ENCODE measurements around the gene LAMTOR4. TPM values are rescaled to one million over a fixed set of nuclear protein-coding genes. Genes with fewer than 3 reads are reported as not detected.
A peak's percentile ranks its signal among the peaks of the same experiment; 100 is the strongest.

Gene LAMTOR4
- total and polyA plus RNA-seq, 2 of the 13 experiments (the other 11 are each of a cell fraction or from before 2014, with no cell fraction given): 115 to 118 TPM

- TF ChIP-seq MXD1 (CRISPR knock-in tag; IDR thresholded peaks at IDR 0.05) (peak; percentile 83; the same call in 1 of the 2 replicates), ZNF761 (CRISPR knock-in tag; conservative IDR thresholded peaks at IDR 0.05) (no peak), TCF7 (IDR thresholded peaks at IDR 0.05; ENCODE audit: low read depth) (no peak; the same call in 1 of the 2 replicates), ZNF333 (CRISPR knock-in tag; IDR thresholded peaks at IDR 0.05; ENCODE audit: borderline replicate concordance) (no peak), MXD4 (CRISPR knock-in tag; IDR thresholded peaks at IDR 0.05) (peak; percentile 84; the same call in 1 of the 2 replicates), ZNF567 (CRISPR knock-in tag; IDR thresholded peaks at IDR 0.05; ENCODE audit: borderline replicate concordance) (0 out of 2 replicates have a peak, but pooled peaks have one; percentile 72), KDM5B (CRISPR knock-in tag; IDR thresholded peaks at IDR 0.05; ENCODE audit: borderline replicate concordance) (no peak), ZNF543 (CRISPR knock-in tag; IDR thresholded peaks at IDR 0.05) (peak; percentile 90), CCAR2 (optimal IDR thresholded peaks at IDR 0.05; ENCODE audit: low read depth, low read length) (no peak), ZNF124 (CRISPR knock-in tag; IDR thresholded peaks at IDR 0.05) (peak; percentile 46; the same call in 1 of the 2 replicates), RBM39 (IDR thresholded peaks at IDR 0.05; ENCODE audit: low read depth, low read length, poor library complexity, severe bottlenecking) (peak; percentile 68), ZNF33A (CRISPR knock-in tag; IDR thresholded peaks at IDR 0.05; ENCODE audit: borderline replicate concordance) (no peak; the same call in 1 of the 2 replicates), PRMT3 (CRISPR knock-in tag; IDR thresholded peaks at IDR 0.05; ENCODE audit: borderline replicate concordance, low read depth) (no peak), CEBPG (CRISPR knock-in tag; IDR thresholded peaks at IDR 0.05) (peak; percentile 23; the same call in 1 of the 2 replicates), ZNF749 (CRISPR knock-in tag; IDR thresholded peaks at IDR 0.05; ENCODE audit: borderline replicate concordance) (no peak), THAP8 (CRISPR knock-in tag; IDR thresholded peaks at IDR 0.05; ENCODE audit: borderline replicate concordance) (no peak), ZNF501 (CRISPR knock-in tag; IDR thresholded peaks at IDR 0.05) (peak; percentile 83), ZNF335 (CRISPR knock-in tag; IDR thresholded peaks at IDR 0.05) (no peak), ZNF121 (CRISPR knock-in tag; IDR thresholded peaks at IDR 0.05) (no peak), PBX2 (CRISPR knock-in tag; IDR thresholded peaks at IDR 0.05) (no peak), ZNF839 (CRISPR knock-in tag; IDR thresholded peaks at IDR 0.05; ENCODE audit: borderline replicate concordance) (0 out of 2 replicates have a peak, but pooled peaks have one; percentile 60), ZFP90 (CRISPR knock-in tag; IDR thresholded peaks at IDR 0.05; ENCODE audit: borderline replicate concordance) (no peak; the same call in 1 of the 2 replicates), ZNF713 (CRISPR knock-in tag; IDR thresholded peaks at IDR 0.05) (no peak), PHF8 (CRISPR knock-in tag; IDR thresholded peaks at IDR 0.05) (peak; percentile 53; the same call in 1 of the 2 replicates), ZNF639 (CRISPR knock-in tag; conservative IDR thresholded peaks at IDR 0.05) (peak; percentile 92), TRIM22 (IDR thresholded peaks at IDR 0.05) (no peak), SMARCC2 (IDR thresholded peaks at IDR 0.05) (no peak)
Observed at GRCh38 chr7:100100420-100101015, 48.2 kb upstream of the LAMTOR4 start (continued).
